MM.1S (cell line): ENCODE data around the gene ROCK1.
A peak's percentile ranks its signal among the peaks of the same experiment; 100 is the strongest.

Source experiments
- DNase-seq: peaks from one replicate; pipeline ENCODE4 v3.0.0-alpha.2; 2015
- H2AFZ ChIP-seq: fragments of 300-600 bp; sonication (generic); 2 replicates; pipeline ENCODE4 v1.6.0; 2016; ENCODE audit warnings: antibody characterized with exemption, low read length
- H3F3A ChIP-seq: fragments of 300-600 bp; sonication (generic); 2 replicates; pipeline ENCODE4 v1.6.1; 2016; ENCODE audit warnings: mild to moderate bottlenecking, antibody characterized with exemption, low read length, moderate library complexity, mixed read lengths; ENCODE audit not compliant: insufficient read depth
- H3K27ac ChIP-seq: fragments of 300-600 bp; sonication (generic); 2 replicates; pipeline ENCODE4 v1.5.1; 2016; ENCODE audit warnings: mild to moderate bottlenecking, low read length
- H3K27me3 ChIP-seq: fragments of 300-600 bp; sonication (generic); replicated peaks from 2 replicates; pipeline ENCODE4 v1.6.0; 2016; ENCODE audit warnings: low read length; ENCODE audit not compliant: insufficient read depth
- H3K36me3 ChIP-seq: fragments of 300-600 bp; sonication (generic); replicated peaks from 2 replicates; pipeline ENCODE4 v1.6.1; 2016; ENCODE audit warnings: mild to moderate bottlenecking, low read length, mixed read lengths; ENCODE audit not compliant: insufficient read depth
- H3K4me1 ChIP-seq: fragments of 300-600 bp; sonication (generic); 2 replicates; pipeline ENCODE4 v1.6.1; 2016; ENCODE audit warnings: low read length, mixed read lengths
- H3K4me2 ChIP-seq: fragments of 300-600 bp; sonication (generic); 2 replicates; pipeline ENCODE4 v1.6.0; 2016; ENCODE audit warnings: low read depth, low read length
- H3K4me3 ChIP-seq: fragments of 300-600 bp; sonication (generic); 2 replicates; pipeline ENCODE4 v1.5.1; 2016; ENCODE audit warnings: low read length, mixed read lengths
- H3K79me2 ChIP-seq: fragments of 300-600 bp; sonication (generic); 2 replicates; pipeline ENCODE4 v1.6.1; 2016; ENCODE audit warnings: mixed run types, low read length, mixed read lengths
- H3K9ac ChIP-seq: fragments of 300-600 bp; sonication (generic); 2 replicates; pipeline ENCODE4 v1.6.1; 2016; ENCODE audit warnings: low read length, mixed read lengths
- H3K9me2 ChIP-seq: fragments of 300-600 bp; sonication (generic); replicated peaks from 2 replicates; pipeline ENCODE4 v1.6.1; 2016; ENCODE audit warnings: mild to moderate bottlenecking, low read length, mixed read lengths; ENCODE audit not compliant: insufficient read depth
- H3K9me3 ChIP-seq: fragments of 300-600 bp; sonication (generic); replicated peaks from 2 replicates; pipeline ENCODE4 v1.6.1; 2016; ENCODE audit warnings: mild to moderate bottlenecking, low read length, mixed read lengths; ENCODE audit not compliant: insufficient read depth
- H4K20me1 ChIP-seq: fragments of 300-600 bp; sonication (generic); 2 replicates; pipeline ENCODE4 v1.6.1; 2016; ENCODE audit warnings: mild to moderate bottlenecking, low read length, moderate library complexity, mixed read lengths; ENCODE audit not compliant: insufficient read depth
- CTCF ChIP-seq: fragments of 300-600 bp; sonication (generic); IDR thresholded peaks from 2 replicates; pipeline ENCODE4 v1.5.1; 2016; ENCODE audit warnings: antibody characterized with exemption, low read length, mixed read lengths
- EZH2 ChIP-seq: fragments of 300-600 bp; sonication (generic); optimal IDR thresholded peaks from 2 replicates; pipeline ENCODE3; 2017; ENCODE audit warnings: low read depth, mild to moderate bottlenecking, antibody characterized with exemption, low read length, mixed read lengths
- EZH2phosphoT487 ChIP-seq: fragments of 300-600 bp; sonication (generic); IDR thresholded peaks from 2 replicates; pipeline ENCODE4 v1.6.1; 2018; ENCODE audit warnings: antibody characterized with exemption, low read length

ROCK1 gene

GRCh38 chr18:20971886-20972267, 139.7 kb downstream of the ROCK1 start:
- Histone ChIP-seq H3K27me3 (no peaks in the 10 kb centered on the region), H3K79me2 (no peaks in the 10 kb centered on the region), H3K9ac (no peak overlapping the region), H3K9me3 (no peaks in the 10 kb centered on the region), H3K4me2 (no peak overlapping the region), H4K20me1 (no peaks in the 10 kb centered on the region), H3K9me2 (no peaks in the 10 kb centered on the region), H3K27ac (no peak overlapping the region), H3K4me1 (no peaks in the 10 kb centered on the region), H2AFZ (no peak overlapping the region), H3K36me3 (no peaks in the 10 kb centered on the region; the same call in 1 of the 2 replicates), H3K4me3 (no peak overlapping the region), H3F3A (no peaks in the 10 kb centered on the region)
- DNase-seq, result peak; percentile 17
- no peak for TF ChIP-seq EZH2
- peak; percentile 46 for TF ChIP-seq CTCF

GRCh38 chr18:20966795-20967194, 144.8 kb downstream of the ROCK1 start:
- Histone ChIP-seq H3K79me2 (no peaks in the 10 kb centered on the region), H3K4me2 (no peak overlapping the region), H3K27me3 (no peaks in the 10 kb centered on the region), H3K36me3 (no peaks in the 10 kb centered on the region), H3K9me2 (no peaks in the 10 kb centered on the region), H3F3A (no peaks in the 10 kb centered on the region), H2AFZ (no peak overlapping the region), H3K9ac (no peak overlapping the region), H4K20me1 (no peaks in the 10 kb centered on the region), H3K4me1 (no peaks in the 10 kb centered on the region), H3K27ac (no peak overlapping the region), H3K4me3 (no peak overlapping the region), H3K9me3 (no peaks in the 10 kb centered on the region)
- TF ChIP-seq EZH2phosphoT487 (no peak), CTCF (no peak), EZH2 (no peak)
- no peak for DNase-seq

- H3K4me1 ChIP-seq, result no peaks in the 10 kb centered on the region
Observed at GRCh38 chr18:20963027-20963426, 148.6 kb downstream of the ROCK1 start.

More at GRCh38 chr18:20963027-20963426, 148.6 kb downstream of the ROCK1 start:
- Histone ChIP-seq H3K9me3 (no peaks in the 10 kb centered on the region), H3F3A (no peaks in the 10 kb centered on the region), H3K79me2 (no peaks in the 10 kb centered on the region), H3K27ac (no peak overlapping the region), H3K27me3 (no peaks in the 10 kb centered on the region), H4K20me1 (no peaks in the 10 kb centered on the region), H3K4me2 (no peak overlapping the region), H3K9me2 (no peaks in the 10 kb centered on the region), H3K36me3 (no peaks in the 10 kb centered on the region), H3K9ac (no peak overlapping the region), H3K4me3 (no peak overlapping the region), H2AFZ (no peak overlapping the region)
- TF ChIP-seq CTCF, result no peak
- TF ChIP-seq EZH2, result no peak
- TF ChIP-seq EZH2phosphoT487, result no peak
- no peak for DNase-seq
